Neuronal stem cell (in vitro differentiated cells): ENCODE results near the gene ATP6V0E1.
"Not testable (repeated sequence)": the region's sequence is repeated elsewhere in the genome, so short reads cannot be mapped to it uniquely, and the experiment has no call there.

Source experiments
- DNase-seq: peaks from one replicate; pipeline ENCODE4 v3.0.0-alpha.2; 2013; ENCODE audit warnings: low spot score
- H2AFZ ChIP-seq: one replicate; pipeline ENCODE4 v1.6.1; 2013; ENCODE audit warnings: mild to moderate bottlenecking, low read length, inconsistent platforms
- H2AK5ac ChIP-seq: 2 replicates; pipeline ENCODE4 v1.6.1; 2013; ENCODE audit warnings: low read depth, mild to moderate bottlenecking, inconsistent platforms, low read length, moderate library complexity, mixed read lengths
- H2BK120ac ChIP-seq: 2 replicates; pipeline ENCODE4 v1.6.1; 2013; ENCODE audit warnings: low read depth, mild to moderate bottlenecking, inconsistent platforms, low read length, moderate library complexity, mixed read lengths
- H2BK12ac ChIP-seq: one replicate; pipeline ENCODE4 v1.6.1; 2013; ENCODE audit warnings: low read length, inconsistent platforms
- H2BK15ac ChIP-seq: 2 replicates; pipeline ENCODE4 v1.6.1; 2013; ENCODE audit warnings: mild to moderate bottlenecking, low read length, inconsistent platforms, mixed read lengths
- H2BK5ac ChIP-seq: one replicate; pipeline ENCODE4 v1.6.1; 2013; ENCODE audit warnings: inconsistent platforms, mild to moderate bottlenecking, low read length, moderate library complexity
- H3K14ac ChIP-seq: one replicate; pipeline ENCODE4 v1.6.1; 2013; ENCODE audit warnings: low read length, inconsistent platforms
- H3K18ac ChIP-seq: 2 replicates; pipeline ENCODE4 v1.6.1; 2013; ENCODE audit warnings: low read length, inconsistent platforms
- H3K23ac ChIP-seq: 2 replicates; pipeline ENCODE4 v1.6.1; 2013; ENCODE audit warnings: low read depth, mild to moderate bottlenecking, mixed read lengths, low read length, inconsistent platforms; ENCODE audit not compliant: poor library complexity
- H3K27ac ChIP-seq: replicated peaks from 3 replicates; pipeline ENCODE4 v1.5.1; 2013; ENCODE audit warnings: low read length, inconsistent platforms
- H3K27me3 ChIP-seq, 3 experiments: 2 replicates each; pipeline ENCODE4 v1.6.1; 2013; ENCODE audit warnings: low read length in 3 of 3, mild to moderate bottlenecking in 2 of 3, inconsistent platforms in 1 of 3, low read depth in 1 of 3, mixed read lengths in 1 of 3, moderate library complexity in 1 of 3; ENCODE audit not compliant: control insufficient read depth in 3 of 3, insufficient read depth in 3 of 3
- H3K36me3 ChIP-seq, 2 donors: replicated peaks in 1 of 2; 2 replicates each; pipeline ENCODE4 v1.6.1; 2013; ENCODE audit warnings: low read length in 2 of 2; ENCODE audit not compliant: control insufficient read depth in 2 of 2, insufficient read depth in 2 of 2
- H3K4ac ChIP-seq: 2 replicates; pipeline ENCODE4 v1.6.1; 2013; ENCODE audit warnings: inconsistent platforms, mild to moderate bottlenecking, low read length, moderate library complexity
- H3K4me1 ChIP-seq, 2 donors: 1 replicate in 1 of 2; 2 replicates in 1 of 2; pipeline ENCODE4 v1.6.1; 2013; ENCODE audit warnings: low read length in 2 of 2, low read depth in 1 of 2; ENCODE audit not compliant: control insufficient read depth in 2 of 2, insufficient read depth in 1 of 2
- H3K4me2 ChIP-seq: one replicate; pipeline ENCODE4 v1.6.1; 2013; ENCODE audit warnings: mild to moderate bottlenecking, low read length, inconsistent platforms; ENCODE audit not compliant: insufficient read depth, poor library complexity, severe bottlenecking
- H3K4me3 ChIP-seq, 2 donors: 2 replicates each; pipeline ENCODE4 v1.5.1; 2013; ENCODE audit warnings: low read length in 2 of 2, mild to moderate bottlenecking in 2 of 2, inconsistent platforms in 1 of 2, moderate library complexity in 1 of 2
- H3K79me1 ChIP-seq: one replicate; pipeline ENCODE4 v1.6.1; 2013; ENCODE audit warnings: low read depth, mild to moderate bottlenecking, inconsistent platforms, low read length, moderate library complexity
- H3K9ac ChIP-seq: one replicate; pipeline ENCODE4 v1.6.1; 2013; ENCODE audit warnings: mild to moderate bottlenecking, low read depth, low read length, inconsistent platforms; ENCODE audit not compliant: poor library complexity
- H3K9me3 ChIP-seq, 2 donors: replicated peaks in 1 of 2; 2 replicates each; pipeline versions ENCODE3 to v1.6.1; 2013; ENCODE audit warnings: low read length in 2 of 2, mild to moderate bottlenecking in 2 of 2, inconsistent platforms in 1 of 2, low read depth in 1 of 2, mixed read lengths in 1 of 2, moderate library complexity in 1 of 2; ENCODE audit not compliant: control insufficient read depth in 2 of 2, insufficient read depth in 1 of 2
- H4K8ac ChIP-seq: one replicate; pipeline ENCODE4 v1.6.1; 2013; ENCODE audit warnings: low read depth, mild to moderate bottlenecking, inconsistent platforms, low read length, moderate library complexity
- H4K91ac ChIP-seq: one replicate; pipeline ENCODE4 v1.6.1; 2013; ENCODE audit warnings: low read length, low read depth, mild to moderate bottlenecking, inconsistent platforms; ENCODE audit not compliant: poor library complexity
- WGBS, 2 donors: extraction: QIAGEN DNeasy Blood & Tissue Kit; methylation state at CpG; one replicate each; pipeline ENCODE4 v1.1.7; 2013; ENCODE audit warnings: missing lambda C conversion rate in 2 of 2, mixed read lengths in 1 of 2; ENCODE audit not compliant: insufficient read length in 2 of 2, insufficient replicate concordance in 1 of 2; ENCODE audit errors: extremely low coverage in 2 of 2; 5-methylcytosine and 5-hydroxymethylcytosine counted together

Gene ATP6V0E1

DNA sequence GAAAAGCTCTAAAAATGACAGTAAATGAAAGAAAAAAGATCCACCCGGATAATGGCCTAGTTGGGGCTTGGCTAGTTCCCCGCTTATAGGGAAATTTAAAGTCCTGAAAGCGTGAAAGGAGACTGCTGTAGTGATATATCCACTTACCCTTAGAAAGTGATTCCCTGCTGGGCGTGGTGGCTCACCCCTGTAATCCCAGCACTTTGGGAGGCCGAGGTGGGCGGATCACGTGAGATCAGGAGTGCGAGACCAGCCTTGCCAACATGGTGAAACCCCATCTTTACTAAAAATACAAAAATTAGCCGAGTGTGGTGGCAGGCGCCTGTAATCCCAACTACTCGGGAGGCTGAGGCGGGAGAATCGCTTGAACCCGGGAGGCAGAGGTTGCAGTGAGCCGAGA, 33.5 kb downstream of the ATP6V0E1 start:
- not testable (repeated sequence) for H3K9ac ChIP-seq, H3K27me3 ChIP-seq, H3K79me1 ChIP-seq, H3K4me3 ChIP-seq, DNase-seq, H3K18ac ChIP-seq, H2BK5ac ChIP-seq, H2BK120ac ChIP-seq, H3K4me1 ChIP-seq, H3K4ac ChIP-seq, H3K9me3 ChIP-seq, H3K23ac ChIP-seq, H2AK5ac ChIP-seq, H2BK12ac ChIP-seq, H2AFZ ChIP-seq, H3K4me2 ChIP-seq, H3K27ac ChIP-seq, H4K8ac ChIP-seq, H2BK15ac ChIP-seq, H3K14ac ChIP-seq, H4K91ac ChIP-seq
- no CpG with 5 or more reads among the region's 15 CpGs for WGBS, 2 donors
- H3K36me3 ChIP-seq = peaks cover 3 to 27% of the 10 kb centered on the region in 2 donors

DNA sequence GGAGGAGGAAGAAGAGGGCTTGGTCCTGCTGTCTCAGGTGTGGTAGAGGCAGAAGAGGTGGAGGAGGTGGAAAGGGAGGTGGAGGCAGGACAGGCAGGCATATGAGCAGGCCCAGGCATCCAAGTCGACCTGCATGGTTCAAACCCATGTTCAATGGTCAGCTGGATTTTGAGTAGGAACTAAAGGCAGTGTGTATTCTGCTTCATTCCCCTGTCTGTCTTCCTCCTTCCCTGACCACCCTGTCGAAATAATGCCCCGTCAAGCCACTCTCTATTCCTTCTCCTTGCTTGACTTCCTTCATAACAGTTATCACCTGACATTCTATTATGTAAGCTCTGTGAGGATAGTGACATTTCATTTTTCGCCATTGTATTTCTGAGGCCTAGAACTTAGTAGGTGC, 34.8 kb downstream of the ATP6V0E1 start:
- no peak overlapping the region for H2BK5ac ChIP-seq
- H3K9ac ChIP-seq = no peak overlapping the region
- no peak overlapping the region for H2BK15ac ChIP-seq
- no peak overlapping the region for H3K14ac ChIP-seq
- H3K27ac ChIP-seq = no peak overlapping the region
- no peak overlapping the region for H2AFZ ChIP-seq
- H4K91ac ChIP-seq = no peak overlapping the region
- no CpG with 5 or more reads among the region's 4 CpGs for WGBS, 2 donors
- no peak overlapping the region for H3K4me3 ChIP-seq
- H3K27me3 ChIP-seq = no peaks in the 10 kb centered on the region
- no peak overlapping the region for H2AK5ac ChIP-seq
- no peak overlapping the region for H2BK12ac ChIP-seq
- no peak overlapping the region for H3K4ac ChIP-seq
- H3K4me1 ChIP-seq = peaks cover 0 to 3% of the 10 kb centered on the region in 2 donors
- H3K23ac ChIP-seq = no peak overlapping the region
- H2BK120ac ChIP-seq = no peak overlapping the region
- no peaks in the 10 kb centered on the region for H3K9me3 ChIP-seq
- H3K18ac ChIP-seq = no peak overlapping the region
- peaks cover 2% of the 10 kb centered on the region for H3K79me1 ChIP-seq
- H3K36me3 ChIP-seq = peaks cover 3 to 39% of the 10 kb centered on the region in 2 donors
- no peak overlapping the region for H3K4me2 ChIP-seq
- no peak for DNase-seq
- H4K8ac ChIP-seq = no peak overlapping the region

DNA sequence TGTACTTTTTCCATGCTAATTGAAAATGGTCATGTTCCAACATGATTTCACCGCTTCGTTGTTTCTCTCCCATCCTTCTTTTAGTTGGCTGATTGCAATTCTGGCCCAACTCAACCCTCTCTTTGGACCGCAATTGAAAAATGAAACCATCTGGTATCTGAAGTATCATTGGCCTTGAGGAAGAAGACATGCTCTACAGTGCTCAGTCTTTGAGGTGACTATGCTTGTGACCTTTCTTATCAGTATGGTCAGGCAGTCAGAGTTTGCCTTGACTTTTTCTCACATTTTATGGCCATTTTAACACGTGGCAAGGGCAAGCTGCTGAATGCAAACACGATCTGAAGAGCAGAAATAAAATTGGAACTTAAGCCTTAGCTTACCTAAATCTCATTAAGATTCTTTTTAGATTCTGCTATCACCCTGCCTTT, 36.6 kb downstream of the ATP6V0E1 start:
- no peak overlapping the region for H3K9ac ChIP-seq
- no peak overlapping the region for H2BK15ac ChIP-seq
- no peak overlapping the region for H3K23ac ChIP-seq
- H3K4me1 ChIP-seq = peaks cover 0 to 3% of the 10 kb centered on the region in 2 donors
- H3K27ac ChIP-seq = no peak overlapping the region
- no peak overlapping the region for H4K91ac ChIP-seq
- no peak overlapping the region for H2BK120ac ChIP-seq
- H3K18ac ChIP-seq = no peak overlapping the region
- no peak overlapping the region for H2AFZ ChIP-seq
- H2AK5ac ChIP-seq = no peak overlapping the region
- H3K4ac ChIP-seq = no peak overlapping the region
- H3K36me3 ChIP-seq = peaks cover 3 to 46% of the 10 kb centered on the region in 2 donors
- no peaks in the 10 kb centered on the region for H3K9me3 ChIP-seq
- H3K4me3 ChIP-seq = no peak overlapping the region
- H3K27me3 ChIP-seq = no peaks in the 10 kb centered on the region
- H3K14ac ChIP-seq = no peak overlapping the region
- no peak overlapping the region for H3K4me2 ChIP-seq
- H2BK12ac ChIP-seq = no peak overlapping the region
- H2BK5ac ChIP-seq = no peak overlapping the region
- WGBS, 2 donors = no CpG with 5 or more reads among the region's 5 CpGs
- no peak for DNase-seq
- no peak overlapping the region for H4K8ac ChIP-seq
- peaks cover 2% of the 10 kb centered on the region for H3K79me1 ChIP-seq

DNA sequence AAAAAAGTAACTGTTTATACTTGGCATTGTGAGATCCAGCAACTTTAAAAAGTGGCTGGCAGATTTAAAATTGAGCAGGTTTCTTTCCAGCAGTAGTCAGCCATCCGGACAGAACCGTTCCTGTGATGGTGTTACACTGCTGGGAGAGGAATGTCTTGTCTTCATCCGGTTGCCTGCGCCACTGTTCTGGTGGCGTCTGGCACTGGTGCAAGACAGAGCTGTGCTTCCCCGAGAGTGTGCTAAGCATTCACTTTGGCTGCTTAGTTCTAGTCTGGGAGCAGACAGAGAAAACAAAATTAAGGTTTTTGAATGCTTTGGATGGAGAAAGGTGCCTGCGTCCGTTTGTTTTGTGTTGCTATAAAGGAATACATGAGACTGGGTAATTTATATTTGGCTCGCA, 37.1 kb downstream of the ATP6V0E1 start:
- Histone ChIP-seq H2BK15ac (no peak overlapping the region), H3K4me1 (peaks cover 0 to 3% of the 10 kb centered on the region in 2 donors), H2BK12ac (no peak overlapping the region), H3K4me3 (peak overlapping the region in 1 of 2 donors; percentile 6), H3K18ac (no peak overlapping the region), H3K23ac (no peak overlapping the region), H3K36me3 (peaks cover 3 to 49% of the 10 kb centered on the region in 2 donors), H4K8ac (no peak overlapping the region), H3K27me3 (no peaks in the 10 kb centered on the region), H2BK5ac (no peak overlapping the region), H2BK120ac (no peak overlapping the region), H3K79me1 (peaks cover 2% of the 10 kb centered on the region), H3K4me2 (no peak overlapping the region), H2AK5ac (no peak overlapping the region), H2AFZ (no peak overlapping the region), H3K14ac (no peak overlapping the region), H3K4ac (no peak overlapping the region), H3K27ac (no peak overlapping the region), H4K91ac (no peak overlapping the region), H3K9ac (no peak overlapping the region), H3K9me3 (no peaks in the 10 kb centered on the region)
- no CpG with 5 or more reads among the region's 9 CpGs for WGBS, 2 donors
- no peak for DNase-seq
